Measurements from ENCODE around the gene PLA2G4D. TPM values are rescaled to one million over a fixed set of nuclear protein-coding genes. Genes with fewer than 3 reads are reported as not detected.

The PLA2G4D gene
- polyA plus RNA-seq, 1 donor from 2014 or later, result not detected

GRCh38 chr15:42084465-42085235, 9.7 kb downstream of the PLA2G4D start:
- Histone ChIP-seq H4K20me1 (ENCODE audit: insufficient read depth) (no peaks in the 10 kb centered on the region), H3K4me3 (ENCODE audit: low read length) (no peak overlapping the region), H3K27ac (ENCODE audit: low read length) (no peak overlapping the region), H2AFZ (ENCODE audit: low read depth, low read length) (no peak overlapping the region), H3K9ac (ENCODE audit: low read length) (no peak overlapping the region), H3K27me3 (ENCODE audit: insufficient read depth, low read depth, low read length) (no peaks in the 10 kb centered on the region), H3K9me2 (ENCODE audit: insufficient read depth, low read length) (no peaks in the 10 kb centered on the region), H3K4me2 (ENCODE audit: low read length) (no peak overlapping the region), H3K36me3 (ENCODE audit: insufficient read depth, low read length) (no peaks in the 10 kb centered on the region), H3K79me2 (replicated peaks; ENCODE audit: insufficient read depth, low read length) (no peaks in the 10 kb centered on the region), H3F3A (ENCODE audit: insufficient read depth, low read length, poor library complexity, severe bottlenecking) (no peaks in the 10 kb centered on the region), H3K9me3 (ENCODE audit: low read length) (no peaks in the 10 kb centered on the region)
- TF ChIP-seq MXI1 (conservative IDR thresholded peaks at IDR 0.05; ENCODE audit: poor library complexity, severe bottlenecking) (no peak), SMC3 (conservative IDR thresholded peaks at IDR 0.05; ENCODE audit: poor library complexity) (peak; percentile 78), POLR2AphosphoS5 (IDR thresholded peaks at IDR 0.05) (no peak), RAD21 (conservative IDR thresholded peaks at IDR 0.05) (peak; percentile 70), CTCF (IDR thresholded peaks at IDR 0.05; ENCODE audit: poor library complexity, severe bottlenecking) (peak; percentile 81)

GRCh38 chr15:42083916-42084315, 10.4 kb downstream of the PLA2G4D start:
- Histone ChIP-seq H2AFZ (ENCODE audit: low read depth, low read length) (no peak overlapping the region), H3F3A (ENCODE audit: insufficient read depth, low read length, poor library complexity, severe bottlenecking) (no peaks in the 10 kb centered on the region), H4K20me1 (ENCODE audit: insufficient read depth) (no peaks in the 10 kb centered on the region), H3K9me3 (ENCODE audit: low read length) (no peaks in the 10 kb centered on the region), H3K79me2 (replicated peaks; ENCODE audit: insufficient read depth, low read length) (no peaks in the 10 kb centered on the region), H3K4me2 (ENCODE audit: low read length) (no peak overlapping the region), H3K9me2 (ENCODE audit: insufficient read depth, low read length) (no peaks in the 10 kb centered on the region), H3K27ac (ENCODE audit: low read length) (no peak overlapping the region), H3K9ac (ENCODE audit: low read length) (no peak overlapping the region), H3K4me3 (ENCODE audit: low read length) (no peak overlapping the region), H3K36me3 (ENCODE audit: insufficient read depth, low read length) (no peaks in the 10 kb centered on the region), H3K27me3 (ENCODE audit: insufficient read depth, low read depth, low read length) (no peaks in the 10 kb centered on the region)
- no peak for TF ChIP-seq EP300 (conservative IDR thresholded peaks at IDR 0.05; ENCODE audit: poor library complexity, severe bottlenecking)
- no peak for TF ChIP-seq TAF1 (IDR thresholded peaks at IDR 0.05; ENCODE audit: low read depth)
- TF ChIP-seq RAD21 (conservative IDR thresholded peaks at IDR 0.05), result no peak
- no peak for TF ChIP-seq MXI1 (conservative IDR thresholded peaks at IDR 0.05; ENCODE audit: poor library complexity, severe bottlenecking)
- no peak for TF ChIP-seq EZH2 (IDR thresholded peaks at IDR 0.05; ENCODE audit: borderline replicate concordance, insufficient read depth, low read length, poor library complexity, severe bottlenecking)

- Histone ChIP-seq H3K27ac (ENCODE audit: low read length) (no peak overlapping the region), H3K36me3 (ENCODE audit: insufficient read depth, low read length) (no peaks in the 10 kb centered on the region), H3K4me2 (ENCODE audit: low read length) (no peak overlapping the region), H3F3A (ENCODE audit: insufficient read depth, low read length, poor library complexity, severe bottlenecking) (no peaks in the 10 kb centered on the region), H2AFZ (ENCODE audit: low read depth, low read length) (no peak overlapping the region), H3K9ac (ENCODE audit: low read length) (no peak overlapping the region), H3K4me3 (ENCODE audit: low read length) (no peak overlapping the region), H3K79me2 (replicated peaks; ENCODE audit: insufficient read depth, low read length) (no peaks in the 10 kb centered on the region), H3K9me3 (ENCODE audit: low read length) (no peaks in the 10 kb centered on the region), H4K20me1 (ENCODE audit: insufficient read depth) (no peaks in the 10 kb centered on the region), H3K27me3 (ENCODE audit: insufficient read depth, low read depth, low read length) (no peaks in the 10 kb centered on the region), H3K9me2 (ENCODE audit: insufficient read depth, low read length) (no peaks in the 10 kb centered on the region)
- no peak for TF ChIP-seq CTCF (IDR thresholded peaks at IDR 0.05; ENCODE audit: poor library complexity, severe bottlenecking)
- no peak for TF ChIP-seq EZH2 (IDR thresholded peaks at IDR 0.05; ENCODE audit: borderline replicate concordance, insufficient read depth, low read length, poor library complexity, severe bottlenecking)
- TF ChIP-seq POLR2AphosphoS5 (IDR thresholded peaks at IDR 0.05), result no peak
- no peak for TF ChIP-seq SMC3 (conservative IDR thresholded peaks at IDR 0.05; ENCODE audit: poor library complexity)
- no peak for TF ChIP-seq RAD21 (conservative IDR thresholded peaks at IDR 0.05)
- TF ChIP-seq REST (IDR thresholded peaks at IDR 0.05; ENCODE audit: borderline replicate concordance), result no peak
- TF ChIP-seq TAF1 (IDR thresholded peaks at IDR 0.05; ENCODE audit: low read depth), result no peak
- no peak for TF ChIP-seq MXI1 (conservative IDR thresholded peaks at IDR 0.05; ENCODE audit: poor library complexity, severe bottlenecking)
- TF ChIP-seq EP300 (conservative IDR thresholded peaks at IDR 0.05; ENCODE audit: poor library complexity, severe bottlenecking), result no peak
Observed at GRCh38 chr15:42083605-42083908, 10.8 kb downstream of the PLA2G4D start.
